LNCaP clone FGC (cell line): Measurements from ENCODE around the gene COL13A1.

Source experiments
- DNase-seq: peaks from one replicate; pipeline ENCODE4 v3.0.0-alpha.2; 2011; ENCODE audit warnings: low read depth
- H3K4me3 ChIP-seq: 2 replicates; pipeline ENCODE4 v1.5.1; 2011; ENCODE audit warnings: mild to moderate bottlenecking, low read depth, low read length, control low read depth
- CTCF ChIP-seq: IDR thresholded peaks from 2 replicates; pipeline ENCODE4 v1.5.1; 2012; ENCODE audit warnings: mild to moderate bottlenecking; ENCODE audit not compliant: control insufficient read depth, insufficient read depth; ENCODE audit errors: extremely low read depth

COL13A1 gene

GRCh38 chr10:69972981-69973397 lies 171.3 kb downstream of the COL13A1 start:
- no peak for TF ChIP-seq CTCF
- H3K4me3 ChIP-seq, result no peak overlapping the region
- no peak for DNase-seq

GRCh38 chr10:69973678-69974077 lies 172.0 kb downstream of the COL13A1 start:
- no peak for TF ChIP-seq CTCF
- no peak for DNase-seq
- no peak overlapping the region for H3K4me3 ChIP-seq

DNA sequence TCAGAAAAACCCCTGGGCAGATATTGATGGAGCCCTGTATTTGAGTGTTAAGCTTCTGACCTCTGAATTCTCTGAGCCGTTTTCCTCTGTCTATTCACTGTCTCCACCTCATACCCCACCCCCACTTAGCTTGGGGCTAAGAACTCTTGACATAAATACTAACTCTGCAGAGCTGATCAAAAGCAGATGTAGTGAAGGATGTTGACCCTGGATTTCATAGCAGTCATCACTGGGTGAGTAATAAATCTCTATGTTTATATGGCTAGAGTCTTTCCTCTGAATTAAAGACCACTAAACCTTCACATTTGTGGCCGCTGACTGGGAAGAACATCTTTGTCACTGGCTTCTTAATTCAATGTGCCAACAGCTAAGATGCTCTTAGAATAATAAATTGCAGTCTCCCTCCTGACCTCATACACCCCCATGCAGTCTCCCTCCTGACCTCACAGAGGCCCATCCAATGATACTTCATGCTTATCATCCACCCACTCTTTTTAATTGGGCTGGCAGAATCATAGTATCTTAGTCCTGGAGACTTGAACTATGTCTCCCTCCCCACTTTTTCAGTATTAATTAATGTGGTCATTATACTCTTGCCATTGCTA lies 172.9 kb downstream of the COL13A1 start:
- no peak for DNase-seq

GRCh38 chr10:69976795-69977546 lies 175.3 kb downstream of the COL13A1 start:
- no peak for TF ChIP-seq CTCF
- H3K4me3 ChIP-seq, result no peak overlapping the region

More for the DNA sequence above, 172.9 kb downstream of the COL13A1 start:
- no peak overlapping the region for H3K4me3 ChIP-seq
- no peak for TF ChIP-seq CTCF

DNA sequence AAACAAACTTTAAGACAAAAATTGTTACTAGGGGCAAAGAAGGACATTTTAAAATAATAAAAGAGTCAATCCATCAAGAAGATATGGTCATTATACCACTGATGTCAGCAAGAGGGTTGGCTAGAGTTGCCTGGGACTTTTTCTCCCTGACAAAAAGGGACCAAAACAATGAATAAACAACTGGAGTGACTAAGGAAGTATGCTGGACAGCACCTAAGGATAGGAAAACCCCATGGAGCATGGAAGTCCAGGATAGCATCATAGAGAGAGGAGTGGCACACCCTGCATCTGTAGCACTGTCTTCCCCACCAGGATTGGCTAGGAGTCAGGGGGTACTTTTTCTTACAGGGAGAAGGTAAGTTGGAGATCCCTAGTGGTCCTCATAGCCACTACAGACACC lies 177.5 kb downstream of the COL13A1 start:
- H3K4me3 ChIP-seq, result no peak overlapping the region
- TF ChIP-seq CTCF, result no peak

More at GRCh38 chr10:69976795-69977546, 175.3 kb downstream of the COL13A1 start:
- DNase-seq, result no peak

GRCh38 chr10:69980672-69981071 lies 179.0 kb downstream of the COL13A1 start:
- TF ChIP-seq CTCF, result no peak

More for the DNA sequence above, 177.5 kb downstream of the COL13A1 start:
- DNase-seq, result no peak

More at GRCh38 chr10:69980672-69981071, 179.0 kb downstream of the COL13A1 start:
- no peak overlapping the region for H3K4me3 ChIP-seq
- DNase-seq, result no peak
